NCI-H1417 (cell line): Measurements from ENCODE around the gene SEMA3F.
"Not testable (repeated sequence)": the region's sequence is repeated elsewhere in the genome, so short reads cannot be mapped to it uniquely, and the experiment has no call there.

Experiments
- DNase-seq, 3 experiments: peaks; one replicate each; lab custom pipeline; 2025; lab: John Stamatoyannopoulos, UW

The SEMA3F gene

GRCh38 chr3:50193746-50194127 is 38.6 kb downstream of the SEMA3F start:
- peak in 2 of 3 experiments; percentile 45 to 47 for DNase-seq

- DNase-seq: peak; percentile 30 to 78 (median 68)
Observed at GRCh38 chr3:50194128-50194902, 39.2 kb downstream of the SEMA3F start.

GRCh38 chr3:50194903-50195500 is 39.9 kb downstream of the SEMA3F start:
- DNase-seq: peak in 2 of 3 experiments; percentile 42 to 56

- DNase-seq: peak in 2 of 3 experiments; percentile 11 to 43
Observed at GRCh38 chr3:50195501-50196252, 40.6 kb downstream of the SEMA3F start.

GRCh38 chr3:50196253-50196801 is 41.2 kb downstream of the SEMA3F start:
- DNase-seq: no peak

- DNase-seq: no peak
Observed at GRCh38 chr3:50201573-50202315, 46.6 kb downstream of the SEMA3F start.

- no peak for DNase-seq
Observed at GRCh38 chr3:50202353-50203112, 47.4 kb downstream of the SEMA3F start.

- no peak for DNase-seq
Observed at GRCh38 chr3:50203113-50203808, 48.1 kb downstream of the SEMA3F start.

GRCh38 chr3:50203809-50204803 is 49.0 kb downstream of the SEMA3F start:
- no peak for DNase-seq

GRCh38 chr3:50204804-50205412 is 49.8 kb downstream of the SEMA3F start, which contains the start of gene SLC38A3:
Gene SLC38A3 (plus strand): TSS chr3:50205271. CDS start chr3:50214200, 8,929 bp downstream.
- peak in 2 of 3 experiments; percentile 49 for DNase-seq

- DNase-seq: peak in 2 of 3 experiments; percentile 49 to 57
Observed at GRCh38 chr3:50205413-50206276, 50.5 kb downstream of the SEMA3F start.

- DNase-seq: no peak
Observed at GRCh38 chr3:50207359-50208042, 52.4 kb downstream of the SEMA3F start.

- DNase-seq: no peak
Observed at GRCh38 chr3:50208677-50209344, 53.7 kb downstream of the SEMA3F start.

GRCh38 chr3:50210176-50210509 is 55.0 kb downstream of the SEMA3F start:
- no peak for DNase-seq

- peak in 2 of 3 experiments; percentile 23 to 58 for DNase-seq
Observed at GRCh38 chr3:50210510-50211367, 55.6 kb downstream of the SEMA3F start.

- not testable (repeated sequence) for DNase-seq
Observed at GRCh38 chr3:50211368-50211717, 56.2 kb downstream of the SEMA3F start.
